ENCODE measurements around the gene SH3RF2.
"Not testable (repeated sequence)": the region's sequence is repeated elsewhere in the genome, so short reads cannot be mapped to it uniquely, and the experiment has no call there.

Gene SH3RF2

GRCh38 chr5:145936401-145937131 is at the start of gene SH3RF2:
TSS of gene SH3RF2 (plus strand) at chr5:145936578. CDS start at chr5:145937929, 1,351 bp downstream.
- Mint-ChIP-seq H3K36me3 (no peaks in the 10 kb centered on the region), H3K9me3 (peaks cover 6% of the 10 kb centered on the region), H3K27ac (no peak within 1 kb of the TSS), H3K27me3 (peaks cover 20% of the 10 kb centered on the region), H3K4me1 (peaks cover 6% of the 10 kb centered on the region), H3K4me3 (no peak within 1 kb of the TSS)

- Mint-ChIP-seq H3K9me3 (peaks cover 15% of the 10 kb centered on the region), H3K4me3 (no peak overlapping the region), H3K27me3 (peaks cover 5% of the 10 kb centered on the region), H3K36me3 (peaks cover 2% of the 10 kb centered on the region), H3K4me1 (no peaks in the 10 kb centered on the region), H3K27ac (no peak overlapping the region)
These were observed 49.2 kb upstream of the SH3RF2 start for GRCh38 chr5:145887217-145887616.

GRCh38 chr5:145887976-145888574 is 48.3 kb upstream of the SH3RF2 start:
- Mint-ChIP-seq H3K36me3 (peaks cover 2% of the 10 kb centered on the region), H3K27me3 (peaks cover 5% of the 10 kb centered on the region), H3K27ac (no peak overlapping the region), H3K4me3 (no peak overlapping the region), H3K4me1 (no peaks in the 10 kb centered on the region), H3K9me3 (peaks cover 15% of the 10 kb centered on the region)

GRCh38 chr5:145889611-145890010 is 46.8 kb upstream of the SH3RF2 start:
- peaks cover 2% of the 10 kb centered on the region for H3K36me3 Mint-ChIP-seq
- H3K4me3 Mint-ChIP-seq = no peak overlapping the region
- H3K27ac Mint-ChIP-seq = no peak overlapping the region
- H3K27me3 Mint-ChIP-seq = peaks cover 8% of the 10 kb centered on the region
- H3K4me1 Mint-ChIP-seq = no peaks in the 10 kb centered on the region
- H3K9me3 Mint-ChIP-seq = peaks cover 19% of the 10 kb centered on the region

GRCh38 chr5:145891378-145891777 is 45.0 kb upstream of the SH3RF2 start:
- not testable (repeated sequence) for H3K4me3 Mint-ChIP-seq, H3K4me1 Mint-ChIP-seq, H3K36me3 Mint-ChIP-seq, H3K27me3 Mint-ChIP-seq, H3K27ac Mint-ChIP-seq
- H3K9me3 Mint-ChIP-seq = peaks cover 19% of the 10 kb centered on the region

- peaks cover 11% of the 10 kb centered on the region for H3K9me3 Mint-ChIP-seq
- H3K4me1 Mint-ChIP-seq = no peaks in the 10 kb centered on the region
- no peak overlapping the region for H3K4me3 Mint-ChIP-seq
- H3K27ac Mint-ChIP-seq = no peak overlapping the region
- peaks cover 3% of the 10 kb centered on the region for H3K27me3 Mint-ChIP-seq
- H3K36me3 Mint-ChIP-seq = no peaks in the 10 kb centered on the region
These were observed 38.2 kb upstream of the SH3RF2 start for GRCh38 chr5:145898171-145898570.

- H3K36me3 Mint-ChIP-seq = no peaks in the 10 kb centered on the region
- H3K4me3 Mint-ChIP-seq = no peak overlapping the region
- H3K27ac Mint-ChIP-seq = no peak overlapping the region
- peaks cover 7% of the 10 kb centered on the region for H3K9me3 Mint-ChIP-seq
- no peaks in the 10 kb centered on the region for H3K4me1 Mint-ChIP-seq
- H3K27me3 Mint-ChIP-seq = peaks cover 5% of the 10 kb centered on the region
These were observed 34.0 kb upstream of the SH3RF2 start for GRCh38 chr5:145902421-145902820.

- H3K9me3 Mint-ChIP-seq = peaks cover 7% of the 10 kb centered on the region
- no peak overlapping the region for H3K4me3 Mint-ChIP-seq
- no peaks in the 10 kb centered on the region for H3K4me1 Mint-ChIP-seq
These were observed 33.3 kb upstream of the SH3RF2 start for GRCh38 chr5:145903113-145903512.

GRCh38 chr5:145903867-145904266 is 32.5 kb upstream of the SH3RF2 start:
- peaks cover 5% of the 10 kb centered on the region for H3K9me3 Mint-ChIP-seq
- H3K36me3 Mint-ChIP-seq = no peaks in the 10 kb centered on the region
- no peaks in the 10 kb centered on the region for H3K4me1 Mint-ChIP-seq
- H3K4me3 Mint-ChIP-seq = no peak overlapping the region
- H3K27me3 Mint-ChIP-seq = peaks cover 5% of the 10 kb centered on the region
- no peak overlapping the region for H3K27ac Mint-ChIP-seq

More at GRCh38 chr5:145903113-145903512, 33.3 kb upstream of the SH3RF2 start:
- Mint-ChIP-seq H3K27ac (no peak overlapping the region), H3K36me3 (no peaks in the 10 kb centered on the region), H3K27me3 (peaks cover 5% of the 10 kb centered on the region)

GRCh38 chr5:145904743-145905142 is 31.6 kb upstream of the SH3RF2 start:
- Mint-ChIP-seq H3K4me3 (no peak overlapping the region), H3K36me3 (no peaks in the 10 kb centered on the region), H3K4me1 (no peaks in the 10 kb centered on the region), H3K9me3 (no peaks in the 10 kb centered on the region), H3K27me3 (peaks cover 5% of the 10 kb centered on the region), H3K27ac (no peak overlapping the region)

GRCh38 chr5:145906401-145906800 is 30.0 kb upstream of the SH3RF2 start:
- no peak overlapping the region for H3K4me3 Mint-ChIP-seq
- H3K27me3 Mint-ChIP-seq = peaks cover 5% of the 10 kb centered on the region
- no peaks in the 10 kb centered on the region for H3K9me3 Mint-ChIP-seq
- H3K27ac Mint-ChIP-seq = no peak overlapping the region
- no peaks in the 10 kb centered on the region for H3K4me1 Mint-ChIP-seq
- H3K36me3 Mint-ChIP-seq = no peaks in the 10 kb centered on the region

GRCh38 chr5:145908206-145908960 is 28.0 kb upstream of the SH3RF2 start:
- peaks cover 5% of the 10 kb centered on the region for H3K27me3 Mint-ChIP-seq
- H3K9me3 Mint-ChIP-seq = no peaks in the 10 kb centered on the region
- H3K4me1 Mint-ChIP-seq = no peaks in the 10 kb centered on the region
- H3K4me3 Mint-ChIP-seq = no peak overlapping the region
- no peak overlapping the region for H3K27ac Mint-ChIP-seq
- H3K36me3 Mint-ChIP-seq = no peaks in the 10 kb centered on the region

GRCh38 chr5:145911164-145911563 is 25.2 kb upstream of the SH3RF2 start:
- Mint-ChIP-seq H3K4me3 (no peak overlapping the region), H3K9me3 (no peaks in the 10 kb centered on the region), H3K27me3 (peaks cover 5% of the 10 kb centered on the region), H3K4me1 (no peaks in the 10 kb centered on the region), H3K27ac (no peak overlapping the region), H3K36me3 (no peaks in the 10 kb centered on the region)

- Mint-ChIP-seq H3K27me3 (peaks cover under 1% of the 10 kb centered on the region), H3K36me3 (no peaks in the 10 kb centered on the region), H3K4me1 (no peaks in the 10 kb centered on the region), H3K4me3 (no peak overlapping the region), H3K27ac (no peak overlapping the region), H3K9me3 (no peaks in the 10 kb centered on the region)
These were observed 24.4 kb upstream of the SH3RF2 start for GRCh38 chr5:145912019-145912418.

- Mint-ChIP-seq H3K4me1 (no peaks in the 10 kb centered on the region), H3K36me3 (no peaks in the 10 kb centered on the region), H3K27ac (no peak overlapping the region), H3K9me3 (no peaks in the 10 kb centered on the region), H3K27me3 (no peaks in the 10 kb centered on the region), H3K4me3 (no peak overlapping the region)
These were observed 23.8 kb upstream of the SH3RF2 start for GRCh38 chr5:145912594-145912993.

- no peak overlapping the region for H3K27ac Mint-ChIP-seq
- H3K9me3 Mint-ChIP-seq = no peaks in the 10 kb centered on the region
- H3K27me3 Mint-ChIP-seq = no peaks in the 10 kb centered on the region
- H3K36me3 Mint-ChIP-seq = no peaks in the 10 kb centered on the region
- H3K4me3 Mint-ChIP-seq = no peak overlapping the region
- no peaks in the 10 kb centered on the region for H3K4me1 Mint-ChIP-seq
These were observed 22.7 kb upstream of the SH3RF2 start for GRCh38 chr5:145913701-145914100.

Measured in activated naive CD4-positive, alpha-beta T cell treated with anti-CD3 and anti-CD28 coated beads, Interleukin-2, amount 50 U/mL, for 24 hours (primary cell).